ENCODE measurements around the gene WDR5B.

- TF ChIP-seq CTCF (IDR thresholded peaks at IDR 0.05) (no peak), POLR2A (IDR thresholded peaks at IDR 0.05) (no peak)
These were observed 12.4 kb downstream of the WDR5B start for GRCh38 chr3:122403489-122403888.

Measured in lower leg skin (tissue), 3 donors.